HG03064 (cell line): ENCODE results near the gene TMEM272.

ENCODE experiments used
- ATAC-seq: cut with Tn5 transposase; IDR thresholded peaks from one replicate; pipeline ENCODE4 v1.9.1; 2021; ENCODE audit warnings: low read depth; ENCODE audit not compliant: unreplicated experiment

Gene TMEM272

DNA sequence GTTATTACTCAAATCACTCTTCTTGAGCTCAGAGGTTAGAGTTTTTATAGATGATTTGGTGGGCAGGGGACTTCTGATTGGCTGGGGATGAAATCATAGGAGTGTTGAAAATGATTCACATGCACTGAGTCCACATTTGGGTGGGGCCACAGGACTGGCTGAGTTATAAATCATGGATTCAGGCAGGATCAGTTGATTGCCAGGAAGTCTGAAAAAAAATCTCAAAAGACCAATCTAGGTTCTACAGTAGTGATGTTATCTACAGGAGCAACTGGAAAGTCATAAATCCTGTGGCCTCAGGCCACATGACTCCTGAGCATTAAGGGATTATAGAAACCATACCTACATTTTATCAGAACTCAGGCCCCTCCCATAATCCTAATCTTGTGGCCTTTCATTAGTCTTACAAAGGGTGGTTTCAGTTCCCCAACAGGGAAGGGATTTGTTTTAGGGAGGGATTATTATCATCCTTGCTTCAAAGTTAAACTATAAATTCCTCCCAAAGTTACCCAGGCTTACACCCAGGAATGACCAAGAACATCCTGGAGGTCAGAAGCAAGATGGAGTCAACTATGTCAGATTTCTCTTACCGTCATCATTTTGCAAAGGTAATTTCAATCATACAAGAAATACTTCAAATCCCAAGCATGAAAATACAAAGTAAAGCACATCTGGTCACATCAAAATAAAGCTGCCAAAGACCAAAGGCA lies 11.2 kb upstream of the TMEM272 start:
- ATAC-seq: no peak

DNA sequence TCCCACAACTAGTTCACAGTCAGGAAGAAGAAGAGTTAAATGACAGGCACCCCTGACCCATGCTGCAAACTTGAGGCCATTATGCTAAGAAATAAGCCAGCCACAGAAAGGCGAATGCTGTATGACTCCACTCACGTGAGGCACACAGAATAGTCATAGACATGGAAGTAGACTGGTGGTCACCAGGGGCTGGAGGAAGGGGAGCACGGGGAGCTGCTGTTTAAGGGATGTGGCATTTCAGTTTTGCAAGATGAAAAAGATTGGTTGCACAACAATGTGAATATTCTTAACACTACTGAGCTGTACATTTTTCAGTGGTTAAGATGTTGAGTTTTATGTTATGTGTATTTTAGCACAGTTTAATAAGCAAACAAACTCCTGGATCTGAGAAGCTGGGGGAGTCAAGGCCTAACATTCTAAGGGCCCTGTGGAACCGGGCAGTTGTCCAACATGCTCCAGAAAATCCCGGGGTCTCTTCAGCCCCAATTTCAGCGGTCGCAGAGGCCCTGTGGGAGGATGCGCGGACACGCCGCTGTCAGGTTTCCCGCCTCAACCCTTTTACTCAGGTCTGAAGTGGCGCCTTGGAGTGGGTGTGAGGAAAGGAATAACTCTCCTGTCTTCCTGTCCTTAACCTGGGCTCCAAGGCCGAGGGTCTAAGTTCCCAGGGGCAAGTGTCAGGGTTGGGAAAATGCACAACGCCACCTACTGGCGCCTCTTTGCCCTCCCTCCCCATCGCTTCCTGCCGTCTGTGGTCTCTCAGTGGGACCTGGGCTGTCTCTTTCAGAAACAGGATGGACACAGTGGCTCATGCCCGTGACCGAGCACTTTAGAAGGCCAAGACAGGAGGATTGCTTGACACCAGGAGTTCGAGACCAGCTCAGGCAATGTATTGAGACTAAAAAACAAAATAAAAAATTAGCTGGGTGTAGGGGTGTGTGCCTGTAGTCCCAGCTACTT lies 4.4 kb upstream of the TMEM272 start:
- ATAC-seq: no peak

DNA sequence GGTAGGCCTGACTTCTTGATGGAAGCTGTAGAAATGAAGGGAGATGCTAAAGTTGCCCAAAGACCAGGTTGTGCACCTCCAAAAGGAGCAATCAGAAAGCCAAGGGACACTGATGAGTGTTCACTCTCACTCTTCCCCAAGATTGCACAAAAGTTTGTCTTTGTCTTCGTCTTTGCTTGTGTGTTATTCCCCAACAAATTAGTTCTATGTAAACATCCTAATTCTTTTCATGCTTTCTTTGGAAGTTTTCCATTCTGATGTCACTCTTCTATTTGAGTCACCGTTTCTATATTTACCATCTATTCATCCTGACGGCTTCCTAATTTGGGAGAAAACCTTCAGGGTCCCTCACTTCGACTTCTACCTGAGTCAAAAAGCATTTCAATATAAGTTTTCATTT lies 3.7 kb upstream of the TMEM272 start:
- ATAC-seq: no peak

DNA sequence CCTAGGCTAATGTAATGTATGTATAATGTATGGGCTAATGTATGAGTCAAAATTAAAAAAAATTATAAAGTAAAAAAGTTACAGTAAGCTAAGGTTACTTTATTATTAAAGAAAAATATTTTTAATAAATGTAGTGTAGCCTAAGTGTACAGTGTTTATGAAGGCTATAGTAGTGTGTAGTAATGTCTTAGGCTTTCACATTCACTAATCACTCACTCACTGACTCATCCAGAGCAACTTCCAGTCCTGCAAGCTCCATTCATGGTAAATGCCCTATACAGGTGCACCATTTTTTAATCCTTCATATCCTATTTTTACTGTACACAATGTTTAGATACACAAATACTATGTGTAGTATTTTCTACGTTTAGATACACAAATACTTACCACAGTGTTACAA lies 1.8 kb upstream of the TMEM272 start:
- ATAC-seq: no peak

GRCh38 chr13:51845574-51846318 lies 769 bp upstream of the TMEM272 start:
- no peak for ATAC-seq

DNA sequence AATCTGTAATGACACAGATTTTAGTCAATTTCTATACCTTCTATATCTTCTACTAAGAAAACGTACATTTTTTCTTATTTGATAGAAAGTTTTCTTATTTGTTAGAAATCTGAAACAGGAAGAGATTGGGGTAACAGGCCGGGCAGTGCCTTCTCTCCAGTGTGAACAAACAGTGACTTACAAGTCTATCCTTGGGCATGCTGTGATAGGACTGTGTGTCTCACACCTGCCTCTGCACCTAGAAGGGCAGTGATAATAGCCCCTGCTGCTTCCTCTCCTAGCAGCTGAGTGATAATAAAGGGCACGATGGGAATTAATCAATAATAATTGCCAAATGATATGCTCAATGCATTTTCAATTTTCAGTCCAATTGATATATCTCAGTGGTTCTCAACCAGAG lies 1.4 kb downstream of the TMEM272 start:
- no peak for ATAC-seq

GRCh38 chr13:51841732-51842131 lies 3.2 kb downstream of the TMEM272 start:
- no peak for ATAC-seq

DNA sequence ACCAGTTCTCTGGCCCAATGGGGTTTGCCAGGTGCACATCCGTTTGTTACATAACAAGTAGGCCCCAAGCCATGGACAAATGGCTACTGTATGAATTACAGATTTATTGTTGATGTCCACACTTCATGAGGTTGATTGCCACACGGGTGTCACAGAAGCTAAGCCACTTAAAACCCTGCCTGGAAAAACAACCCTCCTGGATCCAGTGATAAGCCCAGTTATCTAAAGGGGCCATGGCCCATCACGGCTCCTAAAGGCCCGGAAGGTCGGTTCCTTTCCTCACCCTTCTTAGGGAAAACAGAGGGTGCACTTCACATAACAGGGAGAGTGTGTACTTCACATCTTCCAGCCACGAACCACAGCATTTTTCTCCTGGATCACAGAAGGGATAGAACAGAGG lies 4.1 kb downstream of the TMEM272 start:
- no peak for ATAC-seq

DNA sequence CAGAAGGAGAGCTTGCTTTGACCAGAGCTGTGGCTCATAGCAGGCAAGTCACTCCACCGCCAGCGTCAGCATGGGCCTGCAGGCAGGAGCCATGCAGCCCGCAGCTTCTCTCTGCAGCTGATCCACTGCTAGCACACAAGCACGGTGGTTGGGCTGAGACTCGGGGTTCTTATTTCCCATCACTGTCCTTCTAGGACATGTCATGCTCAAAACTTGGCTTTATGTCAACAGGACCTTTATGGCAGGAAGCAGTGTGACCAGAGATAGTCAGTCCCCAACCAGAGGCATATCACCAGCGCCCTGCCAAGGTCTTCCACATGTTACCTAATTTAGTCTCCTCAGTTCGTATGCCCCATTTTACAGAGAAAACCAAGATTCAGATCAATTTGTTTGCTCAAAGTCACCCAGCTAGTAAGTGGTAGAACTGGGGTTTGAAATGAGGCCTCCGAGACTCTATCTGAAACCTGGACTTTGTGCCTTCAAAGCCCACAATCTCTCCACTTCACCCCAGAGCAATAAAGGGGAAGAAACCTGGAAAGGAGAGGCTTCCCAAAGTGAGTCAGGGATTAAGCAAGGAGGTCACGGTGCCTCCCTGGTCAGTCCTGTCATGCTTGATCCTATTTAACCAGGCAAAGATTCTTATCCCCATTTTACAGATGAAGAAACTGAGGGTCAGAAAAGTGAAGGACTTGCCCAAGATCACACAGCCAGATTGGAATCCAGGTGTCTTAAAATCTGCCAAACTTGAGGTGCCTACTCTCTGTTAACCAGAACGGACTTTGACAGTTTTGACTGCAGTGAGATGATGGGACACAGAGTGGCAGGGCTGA lies 5.1 kb downstream of the TMEM272 start:
- no peak for ATAC-seq

DNA sequence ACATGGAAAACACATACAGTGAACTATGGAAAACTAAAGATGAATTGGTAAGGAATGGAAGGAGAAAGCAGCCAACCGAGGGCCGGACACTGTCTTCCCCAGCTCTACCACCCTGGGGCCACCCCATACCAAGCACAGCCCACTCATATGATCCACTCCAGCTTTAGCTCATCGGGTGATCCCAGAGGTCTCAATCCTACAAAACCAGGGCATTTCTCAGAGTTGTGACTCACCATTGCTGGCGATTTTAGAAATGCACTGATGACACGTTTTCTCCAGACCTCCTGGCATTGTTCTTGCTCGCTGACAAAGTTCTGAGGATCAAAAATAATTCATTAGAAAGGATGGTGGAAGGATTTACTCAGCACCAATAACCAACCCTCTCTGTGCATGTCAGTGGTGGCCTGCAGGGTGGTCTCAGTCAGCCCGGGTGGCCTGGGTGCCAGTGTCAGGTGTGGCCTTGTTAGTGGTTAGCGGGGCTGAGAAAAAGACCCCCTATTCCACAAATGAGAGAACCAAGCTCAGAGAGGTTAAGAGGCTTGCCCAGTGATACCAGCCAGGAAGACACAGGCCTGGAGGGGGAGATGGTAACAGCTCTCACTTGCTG lies 6.6 kb downstream of the TMEM272 start:
- no peak for ATAC-seq

- no peak for ATAC-seq
Observed at GRCh38 chr13:51837016-51837415, 8.0 kb downstream of the TMEM272 start.

- no peak for ATAC-seq
Observed at GRCh38 chr13:51834581-51835171, 10.3 kb downstream of the TMEM272 start.

- ATAC-seq: no peak
Observed at GRCh38 chr13:51833980-51834379, 11.0 kb downstream of the TMEM272 start.

DNA sequence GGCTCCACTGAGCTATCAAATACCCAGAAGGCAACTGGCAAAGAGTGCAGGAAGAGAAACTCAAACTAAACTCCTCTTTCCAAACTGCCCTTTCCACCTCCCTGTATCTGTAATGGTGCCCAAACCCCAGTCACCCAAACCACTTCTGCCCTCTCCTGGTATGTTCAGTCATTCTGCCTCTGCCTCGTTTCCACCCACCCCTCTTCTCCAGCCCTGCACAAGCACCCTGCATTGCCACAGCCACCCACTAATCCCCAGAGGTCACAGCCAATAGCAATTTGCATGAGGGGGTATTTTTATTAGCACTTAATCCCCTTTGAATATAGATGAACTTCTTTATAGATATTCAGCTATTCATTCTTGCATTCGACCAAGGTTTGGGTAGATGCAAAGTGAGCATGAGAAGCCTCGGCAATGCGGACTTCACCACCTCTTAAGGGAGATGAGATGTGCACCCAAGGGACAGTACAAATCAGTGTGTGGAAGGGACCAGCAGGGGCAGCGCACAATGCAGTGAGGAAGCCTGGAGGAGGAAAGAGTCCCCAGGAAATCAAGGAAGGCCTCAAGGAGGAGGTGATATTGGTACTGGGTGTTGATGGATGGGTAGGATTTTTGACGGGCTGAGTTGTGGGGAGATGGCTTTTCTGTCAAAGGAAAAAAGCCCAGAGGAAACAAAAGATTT lies 12.4 kb downstream of the TMEM272 start:
- peak; percentile 77 for ATAC-seq

DNA sequence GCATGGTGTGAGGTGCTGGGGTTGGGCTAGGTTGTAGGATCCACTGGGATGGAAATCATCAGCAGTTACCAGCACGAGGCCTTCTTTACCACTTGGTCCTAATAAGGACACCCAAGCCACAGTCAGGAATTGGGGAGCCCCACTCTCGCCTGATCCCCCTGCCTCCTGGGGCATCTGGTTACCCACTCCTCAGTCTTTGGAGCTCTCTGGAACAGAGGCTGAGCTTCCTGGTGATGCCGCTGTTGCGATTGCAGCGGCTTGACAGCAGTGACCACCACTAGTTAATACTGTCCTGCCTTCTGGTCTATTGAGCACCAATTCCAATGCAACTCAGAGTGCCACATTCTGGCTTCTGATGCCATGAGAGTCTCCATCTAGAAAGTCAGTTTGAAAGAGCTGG lies 13.5 kb downstream of the TMEM272 start:
- ATAC-seq: no peak

DNA sequence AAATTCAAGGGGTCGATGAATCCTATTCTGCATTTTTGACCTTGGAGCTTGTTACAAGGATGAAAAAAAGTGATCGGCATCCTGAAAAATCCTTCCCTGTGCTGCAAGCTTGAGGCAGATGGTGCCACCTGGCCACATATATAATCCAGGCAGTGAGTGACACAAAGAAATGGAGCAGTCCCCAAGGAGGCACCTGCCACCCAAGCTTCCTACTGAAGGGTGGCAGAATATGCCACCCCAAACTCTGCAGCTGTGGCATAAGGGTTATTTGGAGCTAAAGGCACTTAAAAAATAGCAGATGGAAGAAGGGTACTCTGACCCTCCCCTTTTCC lies 15.4 kb downstream of the TMEM272 start:
- ATAC-seq: no peak

GRCh38 chr13:51828730-51829567 lies 16.0 kb downstream of the TMEM272 start:
- ATAC-seq: no peak

GRCh38 chr13:51827254-51827653 lies 17.7 kb downstream of the TMEM272 start:
- no peak for ATAC-seq
